CD4-positive, alpha-beta T cell treated with Interleukin-4 for 1 hour (primary cell): ENCODE results near the gene POMT1.
A peak's percentile ranks its signal among the peaks of the same experiment; 100 is the strongest.
"Not testable (repeated sequence)": the region's sequence is repeated elsewhere in the genome, so short reads cannot be mapped to it uniquely, and the experiment has no call there.

ENCODE experiments used
- DNase-seq, 2 donors: peaks; one replicate each; pipeline ENCODE4 v3.0.0-alpha.2; 2020 to 2022

The POMT1 gene, protein sequence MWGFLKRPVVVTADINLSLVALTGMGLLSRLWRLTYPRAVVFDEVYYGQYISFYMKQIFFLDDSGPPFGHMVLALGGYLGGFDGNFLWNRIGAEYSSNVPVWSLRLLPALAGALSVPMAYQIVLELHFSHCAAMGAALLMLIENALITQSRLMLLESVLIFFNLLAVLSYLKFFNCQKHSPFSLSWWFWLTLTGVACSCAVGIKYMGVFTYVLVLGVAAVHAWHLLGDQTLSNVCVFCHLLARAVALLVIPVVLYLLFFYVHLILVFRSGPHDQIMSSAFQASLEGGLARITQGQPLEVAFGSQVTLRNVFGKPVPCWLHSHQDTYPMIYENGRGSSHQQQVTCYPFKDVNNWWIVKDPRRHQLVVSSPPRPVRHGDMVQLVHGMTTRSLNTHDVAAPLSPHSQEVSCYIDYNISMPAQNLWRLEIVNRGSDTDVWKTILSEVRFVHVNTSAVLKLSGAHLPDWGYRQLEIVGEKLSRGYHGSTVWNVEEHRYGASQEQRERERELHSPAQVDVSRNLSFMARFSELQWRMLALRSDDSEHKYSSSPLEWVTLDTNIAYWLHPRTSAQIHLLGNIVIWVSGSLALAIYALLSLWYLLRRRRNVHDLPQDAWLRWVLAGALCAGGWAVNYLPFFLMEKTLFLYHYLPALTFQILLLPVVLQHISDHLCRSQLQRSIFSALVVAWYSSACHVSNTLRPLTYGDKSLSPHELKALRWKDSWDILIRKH

DNA sequence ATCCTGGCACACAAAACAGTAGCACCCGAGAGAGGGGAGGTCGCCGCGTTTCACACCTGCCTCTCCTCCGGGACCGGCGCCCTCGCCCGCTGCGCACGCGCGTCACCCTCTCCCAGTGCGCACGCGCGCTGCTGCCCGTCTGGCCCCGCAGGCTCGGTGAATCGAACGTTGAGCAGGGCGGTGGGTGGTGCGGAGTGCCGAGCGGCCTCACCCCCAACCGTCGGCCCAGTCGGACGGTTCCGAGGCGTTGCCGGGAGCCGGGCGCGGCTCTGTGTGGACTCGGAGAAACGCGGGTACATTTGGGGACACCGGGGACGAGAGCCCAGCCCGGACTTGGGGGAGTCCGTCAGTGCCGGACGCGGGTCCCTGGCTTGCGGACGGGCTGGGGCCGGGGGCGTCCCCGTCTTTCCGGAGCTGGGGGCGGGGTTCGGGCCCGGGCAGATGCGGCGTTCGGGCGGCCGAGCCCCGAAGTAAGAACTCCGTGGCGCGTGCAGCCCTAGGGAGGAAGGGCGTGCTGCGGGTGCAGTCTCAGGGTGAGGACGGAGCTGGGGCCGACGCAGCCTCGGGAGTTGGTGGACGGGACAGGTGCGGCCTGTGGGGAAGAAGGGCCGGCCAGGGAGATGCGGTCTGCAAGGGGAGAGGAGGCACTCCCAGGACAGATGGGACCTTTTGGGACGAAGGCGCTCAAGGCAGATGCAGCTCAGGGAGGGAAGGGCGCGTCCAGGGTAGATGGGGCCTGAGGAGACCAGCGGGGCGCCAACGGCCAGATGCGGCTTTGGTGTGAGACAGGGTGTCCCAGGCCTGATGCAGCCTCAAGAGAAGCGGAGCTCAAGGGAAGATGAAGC is at the start of gene POMT1:
POMT1 (plus strand) TSS at position 138 of the 845 bp plus-strand sequence. CDS start 1,301 bp downstream, outside the sequence.
- peak; percentile 91 for DNase-seq

GRCh38 chr9:131454028-131454427 is 48.7 kb upstream of the POMT1 start:
- DNase-seq = no peak

DNA sequence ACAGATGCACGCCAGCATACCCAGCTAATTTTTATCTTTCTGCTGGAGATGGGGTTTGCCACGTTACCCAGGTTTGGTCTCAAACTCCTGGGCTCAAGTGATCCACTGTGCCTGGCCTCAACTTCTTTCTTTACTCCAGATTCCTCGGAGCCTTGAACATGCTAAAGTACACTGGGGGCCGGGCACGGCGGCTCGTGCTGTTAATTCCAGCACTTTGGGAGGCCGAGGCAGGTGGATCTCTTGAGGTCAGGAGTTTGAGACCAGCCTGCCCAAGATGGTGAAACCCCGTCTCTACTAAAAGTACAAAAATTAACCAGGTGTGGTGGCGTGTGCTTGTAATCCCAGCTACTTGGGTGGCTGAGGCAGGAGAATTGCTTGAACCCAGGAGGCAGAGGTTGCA is 47.1 kb upstream of the POMT1 start:
- DNase-seq = not testable (repeated sequence)

GRCh38 chr9:131457746-131458145 is 45.0 kb upstream of the POMT1 start:
- DNase-seq = no peak

DNA sequence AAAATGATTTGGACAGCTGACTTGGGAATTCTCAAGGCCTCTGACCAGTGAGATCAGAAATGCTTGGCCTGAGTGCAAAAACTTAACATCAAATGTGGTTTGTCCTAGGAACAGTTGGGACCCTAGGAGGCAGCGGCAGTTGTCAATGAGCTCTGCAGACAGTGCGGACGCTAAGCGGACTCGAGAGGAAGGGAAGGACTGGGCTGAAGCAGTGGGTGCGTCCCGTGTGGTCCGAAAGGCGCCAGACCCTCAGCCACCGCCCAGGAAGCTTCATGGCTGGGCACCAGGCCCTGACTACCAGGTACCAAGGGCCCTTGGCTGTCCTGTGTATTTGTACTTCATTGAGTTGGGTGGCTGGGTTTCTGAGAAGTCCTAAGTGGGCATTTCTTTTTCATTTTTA is 43.7 kb upstream of the POMT1 start:
- DNase-seq = no peak

GRCh38 chr9:131461166-131461565 is 41.6 kb upstream of the POMT1 start:
- DNase-seq = no peak

DNA sequence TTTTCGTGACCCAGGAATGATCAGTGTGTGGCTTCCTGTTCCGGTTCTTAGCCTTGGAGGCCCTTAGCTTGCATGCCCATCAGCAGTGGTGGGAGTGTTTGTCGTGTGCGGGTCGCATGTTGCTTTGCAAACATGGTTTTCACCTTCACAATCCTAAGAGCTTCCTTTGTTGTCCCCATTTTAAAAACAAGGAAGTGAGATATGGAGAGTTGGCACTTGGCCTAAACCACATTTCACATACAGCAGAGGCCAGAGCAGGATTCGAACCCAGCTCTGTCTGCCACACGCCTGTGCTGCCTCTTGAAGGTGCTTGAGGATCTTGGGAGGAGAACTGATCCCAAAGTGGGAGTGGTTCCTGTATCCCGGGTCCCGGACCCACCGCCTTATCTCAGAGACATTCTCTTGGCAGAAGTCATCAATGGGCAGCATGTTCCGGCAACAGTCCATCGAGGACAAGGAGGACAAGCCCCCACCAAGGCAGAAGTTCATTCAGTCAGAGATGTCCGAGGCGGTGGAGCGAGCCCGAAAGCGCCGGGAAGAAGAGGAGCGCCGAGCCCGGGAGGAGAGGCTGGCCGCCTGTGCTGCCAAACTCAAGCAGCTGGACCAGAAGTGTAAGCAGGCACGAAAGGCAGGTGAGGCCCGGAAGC is 38.2 kb upstream of the POMT1 start:
- no peak for DNase-seq

- no peak for DNase-seq
Observed at GRCh38 chr9:131465401-131465800, 37.3 kb upstream of the POMT1 start.

- DNase-seq = no peak
Observed at GRCh38 chr9:131467214-131467935, 35.3 kb upstream of the POMT1 start.

GRCh38 chr9:131468031-131468430 is 34.7 kb upstream of the POMT1 start:
- no peak for DNase-seq

DNA sequence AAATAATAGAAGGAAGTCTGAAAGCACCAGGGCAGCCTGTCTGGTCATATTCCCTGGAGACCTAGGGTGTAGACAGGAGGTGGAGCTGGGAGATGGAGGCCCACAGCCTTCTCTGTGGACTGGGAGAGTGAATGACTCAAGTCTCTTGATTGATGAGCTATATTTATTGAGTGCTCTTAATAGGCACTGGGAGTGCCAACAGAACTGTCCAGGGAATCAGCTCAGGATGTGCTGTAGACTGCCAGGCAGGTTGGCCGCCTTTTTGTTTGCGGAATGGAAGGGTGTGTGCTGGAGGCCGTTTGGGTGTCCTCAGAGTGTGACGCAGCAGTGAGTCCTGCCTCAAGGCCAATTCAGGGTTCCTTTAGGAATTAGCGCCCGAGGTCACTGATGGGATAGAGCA is 33.4 kb upstream of the POMT1 start:
- DNase-seq = no peak

DNA sequence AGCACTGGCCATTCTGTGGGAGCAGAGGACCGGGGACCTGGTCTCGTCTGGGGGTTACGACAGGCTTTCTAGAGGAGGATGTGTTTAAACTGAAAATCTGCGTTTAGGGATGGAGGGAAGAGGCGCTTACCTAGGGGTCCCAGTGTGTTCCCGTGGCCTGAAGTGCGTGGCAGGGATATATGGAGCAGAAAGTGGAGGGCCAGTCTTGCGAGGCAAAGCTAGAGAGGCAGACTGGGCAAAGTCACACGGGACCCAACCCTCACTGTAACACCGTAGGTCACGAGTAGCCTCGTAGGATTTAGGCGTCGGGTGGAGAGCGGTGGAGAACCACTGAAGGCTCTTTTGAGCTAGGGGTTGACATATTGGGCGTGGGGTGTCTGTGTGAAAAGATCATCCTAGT is 32.8 kb upstream of the POMT1 start:
- no peak for DNase-seq

DNA sequence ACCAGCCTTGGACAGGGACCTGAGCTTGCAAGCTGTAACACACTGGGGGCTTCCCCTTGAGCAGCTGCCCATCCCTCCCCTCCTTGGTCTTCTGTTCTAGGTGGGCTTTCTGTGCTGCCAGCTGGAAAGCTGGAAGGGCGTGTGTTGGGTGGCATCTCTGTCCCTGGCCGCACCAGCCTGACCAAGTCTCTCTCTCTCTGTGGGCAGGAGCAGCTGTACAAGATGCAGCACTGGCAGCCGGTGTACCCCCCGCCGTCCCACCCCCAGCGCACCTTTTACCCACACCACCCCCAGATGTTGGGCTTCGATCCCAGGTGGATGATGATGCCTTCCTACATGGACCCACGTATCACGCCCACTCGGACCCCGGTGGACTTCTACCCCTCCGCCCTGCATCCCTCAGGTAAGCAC is 32.1 kb upstream of the POMT1 start:
- DNase-seq = no peak

DNA sequence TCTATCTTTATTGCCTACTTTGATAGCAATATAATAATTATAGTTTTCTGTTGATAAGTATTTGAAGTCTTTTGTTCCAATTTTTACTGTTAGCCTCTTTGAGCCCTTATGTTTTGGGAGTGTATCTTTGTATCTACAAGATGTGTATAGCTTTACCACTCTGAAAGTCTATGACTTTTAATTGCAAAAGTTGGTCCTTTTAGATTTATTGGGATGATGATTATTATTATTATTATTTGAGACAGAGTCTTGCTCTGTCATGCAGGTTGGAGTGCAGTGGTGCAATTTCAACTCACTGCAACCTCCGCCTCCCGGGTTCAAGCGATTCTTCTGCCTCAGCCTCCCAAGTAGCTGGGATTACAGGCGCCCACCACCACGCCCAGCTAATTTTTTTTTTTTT is 30.6 kb upstream of the POMT1 start:
- not testable (repeated sequence) for DNase-seq

DNA sequence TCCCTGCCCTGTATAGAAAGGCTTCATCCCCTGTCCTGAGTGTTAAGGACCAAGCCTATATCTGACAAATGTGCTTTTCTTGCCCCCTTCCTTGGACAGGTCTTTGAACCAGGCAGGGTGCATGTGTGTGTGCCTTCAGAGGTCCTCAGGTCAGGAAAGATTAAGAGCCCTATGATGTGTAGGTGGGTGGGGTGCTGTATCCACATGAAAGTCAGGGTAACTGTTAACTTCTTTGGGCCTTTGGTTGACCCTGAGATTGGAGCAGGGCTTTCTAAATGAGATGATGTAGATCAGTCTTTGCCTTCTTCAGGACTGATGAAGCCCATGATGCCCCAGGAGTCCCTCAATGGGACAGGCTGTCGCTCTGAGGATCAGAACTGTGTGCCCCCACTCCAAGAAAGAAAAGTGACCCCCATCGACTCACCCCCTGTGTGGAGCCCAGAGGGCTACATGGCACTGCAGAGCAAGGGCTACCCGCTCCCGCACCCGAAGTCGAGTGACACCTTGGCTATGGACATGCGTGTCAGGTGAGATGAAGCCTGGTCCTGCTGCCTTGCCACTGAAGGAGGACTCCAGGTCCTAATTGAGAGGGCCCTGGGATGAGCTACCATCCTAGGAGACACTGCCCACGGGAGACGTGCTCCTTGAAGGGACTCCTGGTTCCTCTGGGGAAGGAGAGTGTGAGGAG is 29.4 kb upstream of the POMT1 start:
- DNase-seq = no peak

GRCh38 chr9:131473891-131474290 is 28.8 kb upstream of the POMT1 start:
- no peak for DNase-seq

DNA sequence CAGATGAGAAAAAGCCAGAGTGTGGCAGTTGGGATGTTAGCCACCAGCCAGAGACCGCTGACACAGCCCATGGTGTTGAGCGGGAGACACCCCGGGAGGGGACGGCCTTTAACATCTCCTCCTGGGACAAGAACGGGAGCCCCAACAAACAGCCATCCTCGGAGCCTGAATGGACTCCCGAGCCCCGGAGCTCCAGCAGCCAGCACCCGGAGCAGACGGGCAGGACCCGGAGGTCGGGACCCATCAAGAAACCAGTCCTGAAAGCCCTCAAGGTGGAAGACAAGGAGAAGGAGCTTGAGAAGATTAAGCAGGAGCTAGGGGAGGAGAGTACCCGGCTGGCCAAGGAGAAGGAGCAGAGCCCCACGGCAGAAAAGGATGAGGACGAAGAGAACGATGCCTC is 28.0 kb upstream of the POMT1 start:
- DNase-seq = no peak

DNA sequence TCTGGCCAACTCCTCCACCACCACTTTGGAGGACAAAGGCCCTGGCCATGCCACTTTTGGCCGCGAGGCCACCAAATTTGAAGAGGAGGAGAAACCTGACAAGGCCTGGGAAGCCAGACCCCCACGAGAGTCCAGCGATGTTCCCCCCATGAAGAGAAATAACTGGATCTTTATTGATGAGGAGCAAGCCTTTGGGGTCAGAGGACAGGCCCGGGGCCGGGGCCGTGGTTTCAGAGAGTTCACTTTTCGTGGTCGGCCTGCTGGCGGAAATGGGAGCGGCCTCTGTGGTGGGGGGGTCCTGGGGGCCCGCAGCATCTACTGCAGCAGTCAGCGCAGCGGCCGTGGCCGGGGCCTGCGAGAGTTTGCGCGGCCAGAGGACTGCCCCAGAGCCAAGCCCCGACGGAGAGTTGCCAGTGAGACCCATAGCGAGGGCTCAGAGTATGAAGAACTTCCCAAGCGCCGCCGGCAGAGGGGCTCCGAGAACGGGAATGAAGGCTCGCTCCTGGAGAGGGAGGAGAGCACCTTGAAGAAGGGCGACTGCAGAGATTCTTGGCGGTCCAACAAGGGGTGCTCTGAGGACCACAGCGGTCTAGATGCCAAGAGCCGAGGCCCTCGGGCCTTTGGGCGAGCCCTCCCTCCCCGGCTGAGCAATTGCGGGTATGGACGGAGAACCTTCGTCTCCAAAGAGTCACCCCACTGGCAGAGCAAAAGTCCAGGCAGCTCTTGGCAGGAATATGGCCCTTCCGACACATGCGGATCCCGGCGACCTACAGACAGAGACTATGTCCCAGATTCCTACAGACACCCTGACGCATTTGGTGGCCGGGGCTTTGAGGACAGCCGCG is 27.4 kb upstream of the POMT1 start:
- DNase-seq = no peak

GRCh38 chr9:131475956-131476776 is 26.6 kb upstream of the POMT1 start:
- no peak for DNase-seq
